Retinal pigment epithelial cell (primary cell): ENCODE results near the gene UBAC2.

Experiments used
- DNase-seq: peaks from one replicate; pipeline ENCODE4 v3.0.0-alpha.2; 2010; ENCODE audit warnings: low read depth
- H3K4me3 ChIP-seq: 2 replicates; pipeline ENCODE4 v1.5.1; 2011; ENCODE audit warnings: mild to moderate bottlenecking, low read length, control low read depth, moderate library complexity
- TF ChIP-seq, protein P1 (sequence below): conservative IDR thresholded peaks from 2 replicates; pipeline ENCODE4 v1.5.1; 2011; ENCODE audit warnings: low read depth, low read length, control low read depth, inconsistent platforms

UBAC2 gene

GRCh38 chr13:99361197-99361596, 160.5 kb downstream of the UBAC2 start:
- H3K4me3 ChIP-seq: no peak overlapping the region
- TF ChIP-seq, protein P1, sequence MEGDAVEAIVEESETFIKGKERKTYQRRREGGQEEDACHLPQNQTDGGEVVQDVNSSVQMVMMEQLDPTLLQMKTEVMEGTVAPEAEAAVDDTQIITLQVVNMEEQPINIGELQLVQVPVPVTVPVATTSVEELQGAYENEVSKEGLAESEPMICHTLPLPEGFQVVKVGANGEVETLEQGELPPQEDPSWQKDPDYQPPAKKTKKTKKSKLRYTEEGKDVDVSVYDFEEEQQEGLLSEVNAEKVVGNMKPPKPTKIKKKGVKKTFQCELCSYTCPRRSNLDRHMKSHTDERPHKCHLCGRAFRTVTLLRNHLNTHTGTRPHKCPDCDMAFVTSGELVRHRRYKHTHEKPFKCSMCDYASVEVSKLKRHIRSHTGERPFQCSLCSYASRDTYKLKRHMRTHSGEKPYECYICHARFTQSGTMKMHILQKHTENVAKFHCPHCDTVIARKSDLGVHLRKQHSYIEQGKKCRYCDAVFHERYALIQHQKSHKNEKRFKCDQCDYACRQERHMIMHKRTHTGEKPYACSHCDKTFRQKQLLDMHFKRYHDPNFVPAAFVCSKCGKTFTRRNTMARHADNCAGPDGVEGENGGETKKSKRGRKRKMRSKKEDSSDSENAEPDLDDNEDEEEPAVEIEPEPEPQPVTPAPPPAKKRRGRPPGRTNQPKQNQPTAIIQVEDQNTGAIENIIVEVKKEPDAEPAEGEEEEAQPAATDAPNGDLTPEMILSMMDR: no peak
- no peak for DNase-seq

DNA sequence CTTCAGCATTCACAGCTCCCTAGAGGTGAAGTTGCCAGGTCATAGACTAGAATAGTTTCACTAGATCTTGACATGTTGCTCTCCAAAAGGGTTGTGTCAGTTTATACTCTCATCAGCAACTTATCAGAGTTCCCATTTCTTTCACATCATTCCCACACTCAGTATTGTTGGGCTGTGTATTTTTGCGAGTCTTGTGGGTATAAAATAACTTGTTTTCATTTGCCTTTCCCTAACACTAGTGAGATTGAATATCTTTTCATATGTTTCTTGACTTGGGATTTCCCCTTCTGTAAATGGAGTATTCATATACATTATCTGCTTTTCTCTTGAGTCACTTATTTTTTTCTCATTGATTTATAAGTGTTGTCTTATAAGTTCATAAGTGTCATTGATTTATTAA, 161.7 kb downstream of the UBAC2 start:
- TF ChIP-seq, protein P1: no peak
- H3K4me3 ChIP-seq: no peak overlapping the region
- DNase-seq: no peak

DNA sequence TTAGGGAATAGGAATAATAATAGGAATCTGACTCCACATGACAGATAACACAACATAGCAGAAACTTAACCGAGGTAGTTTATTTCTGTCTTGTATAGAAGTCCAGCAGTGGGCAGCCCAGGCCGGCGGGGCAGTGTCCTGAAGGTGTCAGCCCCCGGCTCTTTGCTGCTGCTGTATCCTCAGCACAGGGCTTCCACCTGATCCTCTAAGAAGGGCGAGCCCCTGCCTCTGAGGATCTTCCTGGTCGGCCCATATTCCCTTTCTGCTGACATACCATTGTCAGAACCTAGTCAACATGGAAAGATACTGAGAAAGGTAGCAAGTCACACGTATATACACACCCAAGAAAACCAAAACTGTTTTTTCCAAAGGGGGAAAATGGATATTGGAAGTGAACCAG, 162.7 kb downstream of the UBAC2 start:
- TF ChIP-seq, protein P1: no peak
- no peak for DNase-seq
- no peak overlapping the region for H3K4me3 ChIP-seq

- no peak overlapping the region for H3K4me3 ChIP-seq
- TF ChIP-seq, protein P1: no peak
- no peak for DNase-seq
Observed at GRCh38 chr13:99363949-99364348, 163.3 kb downstream of the UBAC2 start.

DNA sequence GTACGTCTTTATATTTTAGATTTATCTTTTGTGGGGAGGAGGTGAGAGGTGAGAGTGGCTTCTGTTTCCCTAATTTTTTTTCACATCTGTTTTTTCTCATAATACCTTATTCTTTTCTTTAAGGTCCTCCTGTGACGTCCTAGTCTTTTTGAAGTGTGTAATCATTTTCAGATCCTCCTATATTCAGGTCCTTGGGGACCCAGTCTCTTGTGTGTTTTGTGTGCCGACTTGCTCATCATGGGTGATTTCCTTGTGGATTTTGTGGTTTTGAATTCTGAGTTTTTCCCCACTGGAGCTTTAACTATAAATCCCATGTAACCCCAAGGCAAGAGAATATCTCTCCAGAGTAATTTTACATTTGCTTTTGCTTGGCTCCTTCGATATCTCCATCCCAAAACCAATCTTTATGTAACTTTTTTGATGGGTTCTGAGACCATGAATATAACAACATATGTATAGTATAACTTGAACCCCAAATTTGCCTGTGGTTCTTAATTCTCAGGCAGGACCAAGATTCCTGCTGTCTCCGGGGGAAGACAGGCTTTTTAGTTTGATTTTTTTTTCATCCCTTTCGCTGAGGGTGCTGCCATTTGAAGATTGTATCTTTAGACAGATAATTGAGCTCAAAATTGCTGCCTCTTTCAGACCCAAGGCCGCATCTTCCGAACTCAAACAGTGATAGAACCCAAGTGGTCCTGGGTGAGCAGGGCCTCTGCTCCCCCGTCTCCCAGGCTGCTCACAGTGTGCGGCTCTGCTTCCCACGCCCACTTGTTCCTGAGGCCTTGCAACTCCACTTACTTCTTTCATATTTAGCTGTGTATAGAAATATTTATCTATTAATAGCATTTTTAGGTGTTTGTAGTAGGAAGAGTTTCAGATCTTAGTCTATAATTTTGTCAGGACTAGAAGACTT, 165.7 kb downstream of the UBAC2 start:
- TF ChIP-seq, protein P1: no peak
- DNase-seq: no peak
- H3K4me3 ChIP-seq: no peak overlapping the region

- no peak for DNase-seq
- H3K4me3 ChIP-seq: no peak overlapping the region
- TF ChIP-seq, protein P1: no peak
Observed at GRCh38 chr13:99367106-99367616, 166.5 kb downstream of the UBAC2 start.
